Skeletal muscle tissue (tissue), 4 donors: ENCODE results near the gene TMEM254. TPM values are rescaled to one million over a fixed set of nuclear protein-coding genes. Genes with fewer than 3 reads are reported as not detected.

ENCODE experiments used
- H3K27ac ChIP-seq: one replicate; pipeline ENCODE4 v1.7.0; 2013; ENCODE audit warnings: mild to moderate bottlenecking, low read depth, low read length, inconsistent platforms
- H3K27me3 ChIP-seq, 3 donors: one replicate each; pipeline ENCODE4 v1.7.0; 2013; ENCODE audit warnings: low read length in 3 of 3; ENCODE audit not compliant: control insufficient read depth in 3 of 3, insufficient read depth in 3 of 3
- H3K36me3 ChIP-seq, 3 donors: one replicate each; pipeline ENCODE4 v1.7.0; 2013; ENCODE audit warnings: low read length in 3 of 3; ENCODE audit not compliant: control insufficient read depth in 3 of 3, insufficient read depth in 3 of 3
- H3K4me1 ChIP-seq, 3 donors: one replicate each; pipeline ENCODE4 v1.7.0; 2013; ENCODE audit warnings: low read length in 3 of 3, mild to moderate bottlenecking in 3 of 3; ENCODE audit not compliant: control insufficient read depth in 3 of 3, insufficient read depth in 3 of 3
- H3K4me3 ChIP-seq, 3 donors: one replicate each; pipeline ENCODE4 v1.7.0; 2013; ENCODE audit warnings: low read length in 3 of 3
- H3K9ac ChIP-seq, 3 donors: one replicate each; pipeline ENCODE4 v1.7.0; 2013; ENCODE audit warnings: low read length in 3 of 3, mild to moderate bottlenecking in 3 of 3, moderate library complexity in 2 of 3, low read depth in 1 of 3
- H3K9me3 ChIP-seq, 3 donors: one replicate each; pipeline ENCODE4 v1.7.0; 2013; ENCODE audit warnings: low read length in 3 of 3; ENCODE audit not compliant: control insufficient read depth in 3 of 3
- total RNA-seq: library from RNA; depleted of rRNA; stranded (reverse); fragments of >200 nt; gene quantifications from one replicate; pipeline ENCODE4 v1.2.3, GENCODE V29; 2014
- donor health status: Osteomylitis.

TMEM254 gene
- total RNA-seq, 1 donor from 2014 or later = 8.9 TPM

DNA sequence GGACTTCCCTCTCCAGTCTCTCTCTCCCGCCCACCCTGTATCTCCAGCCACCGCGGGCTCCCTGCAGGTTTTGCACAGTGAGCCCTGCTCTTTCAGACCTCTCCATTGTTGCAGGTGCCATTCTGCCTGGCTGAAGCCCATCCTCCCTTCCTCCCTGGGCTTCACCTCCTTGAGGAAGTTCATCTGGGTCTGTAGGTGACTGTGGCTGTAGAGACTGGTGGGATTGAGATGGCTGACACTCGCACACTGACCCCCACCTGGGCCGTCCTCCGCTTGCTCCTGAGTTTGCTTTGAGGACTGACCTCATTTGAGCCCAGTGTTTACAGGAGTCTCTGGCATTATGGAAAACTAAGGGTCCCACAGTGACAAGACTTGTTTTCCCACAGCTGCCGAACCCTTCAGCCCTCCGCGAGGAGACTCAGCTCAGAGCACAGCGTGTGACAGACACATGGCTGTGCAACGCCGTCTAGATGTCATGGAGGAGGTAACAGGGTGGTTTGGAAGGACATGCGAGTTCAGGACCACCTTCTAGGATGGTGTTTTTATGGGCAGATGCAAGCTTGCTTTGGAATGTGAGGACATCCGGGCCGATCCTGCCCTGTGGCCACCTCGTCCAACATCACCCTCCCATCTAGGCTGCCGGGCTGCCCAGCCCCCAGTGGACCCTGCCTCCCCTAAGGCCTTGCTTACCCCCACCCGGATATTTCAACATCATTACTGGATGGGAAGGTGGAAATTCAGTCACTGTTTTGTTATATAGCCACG is 63.4 kb downstream of the TMEM254 start:
- H3K27ac ChIP-seq = no peak overlapping the region
- no peak overlapping the region for H3K4me3 ChIP-seq
- H3K9ac ChIP-seq = no peak overlapping the region
- no peaks in the 10 kb centered on the region for H3K9me3 ChIP-seq
- H3K36me3 ChIP-seq = no peaks in the 10 kb centered on the region
- H3K4me1 ChIP-seq = peaks cover 23 to 32% (median 28%) of the 10 kb centered on the region in 3 donors
- H3K27me3 ChIP-seq = peaks cover 2 to 11% (median 10%) of the 10 kb centered on the region in 3 donors

Other genes starting within 250 kb of the TMEM254 start
- gene SFTPD, start 129.6 kb upstream of the TMEM254 start, total RNA-seq = not detected
- gene PLAC9, start 54.1 kb downstream of the TMEM254 start, total RNA-seq = 36.5 TPM
- 29.7 TPM for gene ANXA11, start 126.9 kb downstream of the TMEM254 start, total RNA-seq
- gene MAT1A, start 211.0 kb downstream of the TMEM254 start, total RNA-seq = not detected